GM21367 (cell line): ENCODE data around the gene PLXNB1.

ENCODE experiments used
- ATAC-seq: cut with Tn5 transposase; IDR thresholded peaks from one replicate; pipeline ENCODE4 v1.9.1; 2021; ENCODE audit not compliant: unreplicated experiment

PLXNB1 gene

GRCh38 chr3:48371651-48372376 lies 58.1 kb downstream of the PLXNB1 start, which contains the start of gene FBXW12:
FBXW12 (plus strand) TSS chr3:48372219; CDS start chr3:48372768, 549 bp downstream.
- ATAC-seq, result no peak

- ATAC-seq, result no peak
Observed at GRCh38 chr3:48370333-48370713, 59.6 kb downstream of the PLXNB1 start.

GRCh38 chr3:48369693-48370332 lies 60.1 kb downstream of the PLXNB1 start:
- ATAC-seq, result no peak

- no peak for ATAC-seq
Observed at GRCh38 chr3:48367201-48367600, 62.7 kb downstream of the PLXNB1 start.

GRCh38 chr3:48364840-48365239 lies 65.0 kb downstream of the PLXNB1 start:
- ATAC-seq, result no peak

GRCh38 chr3:48361928-48362327 lies 68.0 kb downstream of the PLXNB1 start:
- no peak for ATAC-seq

- no peak for ATAC-seq
Observed at GRCh38 chr3:48356419-48356818, 73.5 kb downstream of the PLXNB1 start.

- no peak for ATAC-seq
Observed at GRCh38 chr3:48353987-48354386, 75.9 kb downstream of the PLXNB1 start.
